Measurements from ENCODE around the gene DUSP1.

The DUSP1 gene

DNA sequence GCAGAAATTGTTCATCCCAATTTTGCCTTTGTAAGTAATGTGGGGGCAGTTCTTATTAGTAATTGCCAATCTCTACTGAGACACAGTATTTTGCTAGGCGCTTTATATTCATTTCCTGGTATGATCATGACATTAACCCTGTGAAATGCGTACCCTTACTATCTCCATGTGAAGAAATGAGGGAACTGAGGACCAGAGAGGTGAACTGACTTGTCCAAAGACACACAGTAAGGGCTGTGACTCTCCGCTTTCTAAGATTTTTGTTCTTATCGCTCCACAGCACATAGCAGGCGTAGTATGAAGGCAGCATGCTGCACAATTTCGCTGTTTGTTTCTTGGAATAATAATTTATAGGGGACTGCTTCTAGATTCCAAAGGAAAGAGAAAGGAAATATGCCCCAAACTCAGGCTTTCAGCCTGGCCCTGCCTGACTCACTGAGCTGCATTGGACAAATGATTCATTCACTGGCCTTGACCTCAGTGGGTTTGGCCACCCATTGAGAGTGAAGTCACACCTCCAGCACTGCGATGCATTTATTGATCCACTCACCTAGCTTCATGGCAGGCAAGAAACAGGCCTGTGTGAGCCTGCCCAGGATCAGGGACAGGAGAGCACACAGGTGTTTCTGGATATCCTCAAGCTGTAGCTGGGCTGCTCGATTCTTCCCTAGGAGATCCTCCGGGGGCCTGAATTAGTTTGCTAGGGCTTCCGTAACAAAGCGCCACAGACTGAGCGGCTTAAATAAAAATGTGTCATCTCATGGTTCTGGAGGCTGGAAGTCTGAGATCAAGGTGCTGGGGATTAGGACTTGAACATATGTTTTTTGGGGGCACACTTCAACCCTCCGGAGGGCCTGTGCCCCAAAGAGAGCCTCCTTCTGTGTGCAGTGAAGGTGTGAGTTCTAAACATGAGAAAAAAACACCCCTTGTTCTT, 7.2 kb upstream of the DUSP1 start:
- DNase-seq (ENCODE audit: low spot score) = peak; percentile 74

DNA sequence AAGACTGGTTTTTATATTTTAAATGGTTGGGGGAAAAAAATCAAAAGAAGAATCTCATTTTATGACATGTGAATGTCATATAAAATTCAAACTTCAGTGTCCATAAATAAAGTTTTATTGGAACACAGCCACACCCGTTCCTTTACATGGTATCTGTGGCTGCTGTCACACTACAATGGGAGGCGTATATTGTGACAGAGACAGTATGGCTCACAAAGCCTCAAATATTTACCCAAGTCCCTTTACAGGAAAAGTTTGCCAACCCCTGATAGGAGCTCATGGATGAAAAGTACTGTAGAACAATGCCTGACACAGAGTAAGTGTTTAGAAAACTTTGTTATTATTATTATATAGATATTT, 5.2 kb upstream of the DUSP1 start:
- no peak for DNase-seq (ENCODE audit: low spot score)

DNA sequence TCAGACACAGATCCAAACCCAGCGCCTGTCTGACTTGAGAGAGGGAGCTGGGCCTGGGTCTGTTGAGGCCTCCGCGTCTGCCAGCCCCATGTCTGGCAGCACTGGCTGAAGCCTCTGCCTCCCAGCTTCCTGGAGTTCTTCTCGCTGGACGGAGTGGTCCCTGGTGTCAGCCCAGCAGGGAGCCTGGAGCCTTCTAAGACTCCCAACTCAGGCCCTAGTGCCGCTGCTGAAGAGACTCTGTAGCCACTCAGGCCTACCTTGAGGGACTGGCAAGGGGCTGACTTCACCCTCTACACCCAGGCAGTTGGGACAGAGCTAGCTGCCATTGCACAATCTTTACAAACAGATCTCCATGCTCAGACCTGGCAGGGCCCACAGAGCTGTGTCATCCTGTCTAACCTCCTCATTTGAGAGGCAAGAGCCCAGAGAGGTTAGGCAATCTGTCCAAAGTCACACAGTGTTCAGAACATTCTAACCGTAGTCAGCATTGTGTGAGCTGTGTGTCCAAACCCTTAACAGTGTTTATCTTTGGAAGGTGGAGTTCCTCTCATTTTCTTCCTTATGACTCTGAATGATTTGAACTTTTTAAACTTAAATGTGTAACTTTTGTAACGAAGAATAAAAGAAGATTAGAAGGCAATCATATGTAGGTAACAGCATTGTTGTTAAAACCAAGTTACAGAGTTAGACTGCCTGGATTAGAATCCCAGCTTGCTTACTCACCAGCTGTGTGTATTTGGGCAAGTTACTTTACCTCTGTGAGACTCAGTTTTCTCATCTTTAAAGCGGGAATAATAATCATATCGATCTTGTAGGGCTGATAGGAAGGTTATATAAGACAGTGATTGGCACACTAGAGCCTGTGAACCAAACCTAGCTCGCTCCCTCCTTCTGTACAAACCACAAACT, 4.6 kb upstream of the DUSP1 start:
- DNase-seq (ENCODE audit: low spot score) = peak; percentile 78

DNA sequence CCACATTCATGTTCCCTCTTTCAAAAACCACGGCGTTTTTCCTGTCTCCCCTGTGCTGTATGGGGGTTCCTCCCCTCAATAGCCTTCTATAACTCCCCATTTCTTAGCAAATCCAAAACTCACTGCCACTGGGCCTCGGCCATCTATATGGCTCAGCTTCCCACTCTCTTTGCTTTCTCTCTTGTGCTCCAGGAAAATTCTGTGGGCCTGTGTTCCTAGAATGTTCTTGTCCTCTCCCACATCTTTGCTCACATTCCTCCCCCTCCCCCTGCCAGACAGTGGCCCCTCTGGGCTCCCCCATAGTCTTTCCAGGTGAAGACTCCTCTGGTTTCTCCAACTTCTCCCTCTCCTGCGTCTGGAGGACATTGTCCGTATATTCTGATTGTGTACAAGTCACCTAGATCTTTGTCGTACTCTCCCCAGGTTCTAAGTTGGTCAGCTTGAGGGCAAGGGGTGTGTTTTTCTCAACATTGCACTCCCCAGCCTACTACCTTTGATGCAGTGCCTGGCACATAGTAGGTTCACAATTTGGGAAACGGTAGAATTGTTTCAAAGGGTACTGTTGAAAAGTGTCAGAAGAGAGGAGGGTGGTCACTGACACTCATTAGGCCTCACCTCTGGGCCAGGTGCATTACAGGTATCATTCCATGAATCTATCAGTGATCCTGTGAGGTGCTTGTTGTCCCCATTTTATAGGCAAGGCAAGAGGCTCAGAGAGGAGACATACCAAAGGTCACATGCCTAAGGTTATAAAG, 3.7 kb upstream of the DUSP1 start:
- no peak for DNase-seq (ENCODE audit: low spot score)

DNA sequence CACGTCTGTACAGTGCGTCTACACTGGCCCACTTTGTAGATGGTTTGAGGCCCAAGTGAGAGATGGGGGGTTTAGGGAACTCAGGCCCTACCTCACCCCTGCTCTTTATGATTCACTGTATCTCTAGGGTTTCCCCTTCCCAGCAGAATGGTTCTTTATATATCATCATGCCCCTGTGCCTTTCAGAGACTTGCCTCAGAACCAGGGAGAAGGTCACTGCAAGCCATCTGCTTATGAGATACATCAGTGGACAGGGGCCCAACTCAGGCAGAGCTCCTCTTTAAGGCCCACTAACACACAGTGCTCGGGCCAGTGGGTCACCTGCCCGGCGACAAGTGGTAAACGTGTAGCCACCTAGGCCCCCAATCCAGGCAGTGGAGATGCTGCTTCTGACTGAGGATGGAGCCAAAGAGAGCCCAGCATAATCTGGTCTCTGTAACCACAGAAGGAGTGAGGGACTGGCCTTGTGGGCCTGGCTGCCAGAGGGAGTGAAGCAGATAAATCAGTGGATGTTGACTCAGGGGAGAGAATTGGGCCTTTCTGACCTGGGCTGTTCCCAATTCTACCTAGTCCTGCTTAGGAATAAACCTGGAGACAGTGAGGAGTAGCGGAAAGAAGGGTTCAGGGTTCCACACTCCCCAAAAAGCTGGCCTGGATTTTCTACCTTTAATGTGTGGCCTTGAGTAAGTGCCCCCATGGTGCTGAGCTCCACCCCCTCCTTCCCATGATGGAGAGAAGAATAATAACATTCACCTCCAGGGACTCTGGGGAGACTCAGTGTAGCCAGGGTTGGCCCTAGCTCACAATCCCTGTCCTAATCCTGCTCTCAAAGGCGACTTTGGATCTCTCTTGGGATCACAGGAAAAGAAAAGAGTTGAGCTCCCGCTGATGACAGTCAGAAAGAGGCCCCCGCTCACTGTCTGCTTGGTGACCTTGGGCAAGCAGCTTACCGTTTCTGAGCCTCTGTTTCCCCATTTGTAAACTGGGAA, 2.8 kb upstream of the DUSP1 start:
- no peak for DNase-seq (ENCODE audit: low spot score)

DNA sequence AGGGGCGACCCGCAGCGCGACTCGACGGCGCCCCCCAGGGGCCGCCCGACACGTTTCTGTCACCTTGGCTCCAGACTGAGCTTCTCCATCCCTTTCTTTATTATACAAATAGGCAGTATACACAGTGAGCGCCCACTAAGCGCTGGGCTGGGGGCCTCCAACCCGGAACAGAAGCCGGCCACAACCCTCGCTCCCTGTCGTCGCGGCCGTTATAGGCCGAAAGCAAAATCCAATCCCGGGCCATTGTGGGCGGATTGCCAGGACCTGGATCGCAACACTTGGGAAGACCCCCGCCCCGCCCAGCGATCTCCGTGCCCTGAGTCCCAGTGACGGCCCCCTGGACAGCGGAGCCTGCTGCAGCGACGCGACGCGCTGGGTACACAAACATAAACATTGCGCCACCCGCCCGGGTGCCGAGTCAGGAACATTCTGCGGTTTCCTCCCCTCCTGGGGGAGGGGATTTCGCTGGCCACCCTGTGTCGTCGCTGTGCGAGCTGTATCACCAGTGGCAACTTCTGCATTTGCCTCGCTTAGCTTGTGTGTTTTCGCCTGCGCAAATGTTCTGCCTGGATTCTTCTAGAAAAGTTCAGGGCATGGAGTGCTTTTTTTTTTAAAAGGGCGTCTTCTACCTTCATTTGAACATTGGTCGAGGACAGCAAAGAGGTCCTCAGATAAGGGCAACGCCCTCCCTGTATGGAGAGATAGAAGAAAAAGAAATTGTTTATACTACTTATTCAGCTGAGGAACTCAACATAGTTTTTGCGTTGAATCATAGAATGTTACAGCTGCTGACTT, 1.3 kb upstream of the DUSP1 start:
- peak; percentile 83 for DNase-seq (ENCODE audit: low spot score)

DNA sequence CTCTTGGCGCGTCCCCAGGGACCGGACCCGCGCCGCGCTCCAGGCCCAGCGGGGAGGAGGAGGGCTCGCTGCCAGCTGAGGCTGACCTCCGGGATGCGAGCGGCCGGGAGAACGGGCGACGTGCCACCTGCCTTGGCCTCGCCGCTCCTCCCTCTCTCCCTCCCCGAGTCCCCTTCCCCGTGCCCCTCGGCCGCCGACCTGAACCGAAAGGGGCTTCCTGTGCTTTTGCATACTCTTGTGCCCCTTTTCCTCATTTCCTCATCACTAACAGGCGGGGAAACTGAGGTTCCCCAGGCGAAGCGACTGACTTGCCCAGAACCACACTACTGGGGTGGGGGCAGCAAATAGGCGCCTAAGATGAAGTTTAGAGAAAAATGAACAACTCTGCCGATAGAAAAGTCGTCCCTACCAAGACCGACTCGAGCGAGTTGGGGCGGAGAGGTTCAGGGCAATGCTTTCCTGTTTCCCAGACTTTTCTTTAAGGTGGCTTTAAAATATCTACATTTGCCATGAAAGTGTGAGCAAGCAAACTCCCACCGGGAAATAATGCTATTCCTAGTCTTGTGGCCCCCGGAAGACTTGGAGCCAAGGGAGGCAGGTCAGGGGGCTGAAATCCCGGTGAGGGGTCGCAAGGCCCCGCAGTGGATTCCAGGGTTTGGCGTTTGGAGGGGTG, 580 bp upstream of the DUSP1 start:
- DNase-seq (ENCODE audit: low spot score) = no peak

DNA sequence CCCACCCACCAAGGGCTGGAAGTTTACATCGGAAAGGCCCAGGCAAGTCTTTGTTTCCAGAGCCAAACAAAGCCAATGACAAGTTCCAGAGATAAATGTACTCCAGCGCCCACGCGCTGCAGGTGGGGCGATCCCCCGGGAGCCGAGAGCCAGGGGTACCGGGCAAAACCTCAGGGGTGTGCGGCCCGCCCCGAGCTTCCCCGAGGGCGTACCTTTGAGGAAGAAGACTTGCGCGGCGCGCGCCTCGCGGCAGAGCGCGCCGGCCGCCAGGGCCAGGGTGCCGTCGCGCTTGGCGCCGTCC, 671 bp downstream of the DUSP1 start:
- DNase-seq (ENCODE audit: low spot score) = no peak

DNA sequence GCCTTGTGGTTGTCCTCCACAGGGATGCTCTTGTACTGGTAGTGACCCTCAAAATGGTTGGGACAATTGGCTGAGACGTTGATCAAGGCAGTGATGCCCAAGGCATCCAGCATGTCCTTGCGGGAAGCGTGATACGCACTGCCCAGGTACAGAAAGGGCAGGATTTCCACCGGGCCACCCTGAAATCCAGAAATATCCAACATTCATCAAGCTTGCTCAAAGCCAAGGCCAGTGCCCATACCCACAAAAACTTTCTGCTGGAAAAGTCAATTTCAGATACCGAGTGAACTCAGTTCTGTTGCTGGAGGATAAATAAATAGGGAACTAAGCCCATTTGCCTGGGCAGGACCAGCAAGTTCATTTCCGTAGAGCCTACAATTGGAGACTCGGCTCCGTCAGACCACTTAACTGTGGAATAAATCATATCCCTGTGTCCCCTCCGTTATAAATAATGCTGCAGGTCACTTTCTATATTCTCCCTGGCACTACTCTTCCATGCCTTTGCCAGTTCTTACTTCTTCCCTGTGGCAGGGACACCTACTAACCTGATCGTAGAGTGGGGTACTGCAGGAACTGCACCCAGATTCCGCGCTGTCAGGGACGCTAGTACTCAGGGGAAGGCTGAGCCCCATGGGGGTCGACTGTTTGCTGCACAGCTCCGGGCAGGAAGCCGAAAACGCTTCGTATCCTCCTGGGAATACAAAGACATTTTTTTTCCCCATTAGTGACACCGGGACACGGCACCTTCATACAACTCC, 1.2 kb downstream of the DUSP1 start:
- no peak for DNase-seq (ENCODE audit: low spot score)

DNA sequence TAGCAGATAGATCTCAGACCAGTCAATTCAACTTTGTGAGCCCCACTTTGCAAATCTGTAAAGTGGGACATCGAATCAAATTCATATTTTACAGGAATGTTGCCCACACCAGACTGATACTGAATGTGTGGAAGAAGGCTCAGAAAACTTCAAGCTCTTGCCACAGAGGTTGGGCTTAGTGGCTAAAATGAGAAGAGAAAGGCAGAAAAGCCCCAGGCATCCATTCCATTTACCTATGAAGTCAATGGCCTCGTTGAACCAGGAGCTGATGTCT, 1.7 kb downstream of the DUSP1 start:
- no peak for DNase-seq (ENCODE audit: low spot score)

DNA sequence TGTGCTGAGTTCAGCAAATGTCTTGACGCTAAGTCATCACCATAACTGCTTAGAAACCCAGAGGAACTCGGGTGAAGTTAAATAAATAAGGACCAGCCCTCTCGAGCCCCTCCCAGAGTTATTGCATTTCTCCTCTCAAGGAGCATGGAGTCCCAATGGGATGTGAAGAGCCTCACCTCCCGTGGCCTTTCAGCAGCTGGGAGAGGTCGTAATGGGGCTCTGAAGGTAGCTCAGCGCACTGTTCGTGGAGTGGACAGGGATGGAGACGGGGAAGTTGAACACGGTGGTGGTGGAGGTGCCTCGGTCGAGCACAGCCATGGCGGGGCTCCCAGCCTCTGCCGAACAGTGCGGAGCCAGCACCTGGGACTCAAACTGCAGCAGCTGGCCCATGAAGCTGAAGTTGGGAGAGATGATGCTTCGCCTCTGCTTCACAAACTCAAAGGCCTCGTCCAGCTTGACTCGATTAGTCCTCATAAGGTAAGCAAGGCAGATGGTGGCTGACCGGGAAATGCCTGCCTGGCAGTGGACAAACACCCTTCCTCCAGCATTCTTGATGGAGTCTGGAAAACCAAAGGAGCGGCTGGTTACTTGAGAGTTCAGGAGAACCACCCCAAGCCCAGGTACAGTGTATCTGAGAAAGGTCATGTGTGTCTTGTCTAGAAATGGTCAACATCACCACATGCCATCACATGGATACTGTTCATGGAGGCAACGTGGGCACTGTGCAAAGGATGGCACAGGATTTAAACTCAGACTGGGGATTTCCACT, 2.2 kb downstream of the DUSP1 start:
- peak; percentile 33 for DNase-seq (ENCODE audit: low spot score)

DNA sequence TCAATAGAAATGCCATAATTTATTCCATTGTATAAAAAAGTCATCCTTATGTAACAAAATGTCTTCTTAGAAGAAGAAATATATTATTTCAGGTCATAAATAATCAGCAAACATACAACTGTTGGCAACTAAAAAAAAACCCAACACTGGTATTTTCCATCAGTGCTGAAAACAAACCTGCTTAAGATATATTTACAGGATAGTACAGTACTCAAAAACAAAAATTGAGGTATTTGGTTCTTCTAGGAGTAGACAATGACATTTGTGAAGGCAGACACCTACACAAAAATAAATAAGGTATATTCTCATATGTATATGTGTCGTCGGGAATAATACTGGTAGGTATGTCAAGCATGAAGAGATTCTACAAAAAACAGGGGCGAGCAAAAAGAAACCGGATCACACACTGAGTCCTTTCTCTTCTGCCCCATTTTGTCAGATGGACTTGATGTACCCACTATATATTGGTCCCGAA, 2.9 kb downstream of the DUSP1 start:
- DNase-seq (ENCODE audit: low spot score) = no peak

DNA sequence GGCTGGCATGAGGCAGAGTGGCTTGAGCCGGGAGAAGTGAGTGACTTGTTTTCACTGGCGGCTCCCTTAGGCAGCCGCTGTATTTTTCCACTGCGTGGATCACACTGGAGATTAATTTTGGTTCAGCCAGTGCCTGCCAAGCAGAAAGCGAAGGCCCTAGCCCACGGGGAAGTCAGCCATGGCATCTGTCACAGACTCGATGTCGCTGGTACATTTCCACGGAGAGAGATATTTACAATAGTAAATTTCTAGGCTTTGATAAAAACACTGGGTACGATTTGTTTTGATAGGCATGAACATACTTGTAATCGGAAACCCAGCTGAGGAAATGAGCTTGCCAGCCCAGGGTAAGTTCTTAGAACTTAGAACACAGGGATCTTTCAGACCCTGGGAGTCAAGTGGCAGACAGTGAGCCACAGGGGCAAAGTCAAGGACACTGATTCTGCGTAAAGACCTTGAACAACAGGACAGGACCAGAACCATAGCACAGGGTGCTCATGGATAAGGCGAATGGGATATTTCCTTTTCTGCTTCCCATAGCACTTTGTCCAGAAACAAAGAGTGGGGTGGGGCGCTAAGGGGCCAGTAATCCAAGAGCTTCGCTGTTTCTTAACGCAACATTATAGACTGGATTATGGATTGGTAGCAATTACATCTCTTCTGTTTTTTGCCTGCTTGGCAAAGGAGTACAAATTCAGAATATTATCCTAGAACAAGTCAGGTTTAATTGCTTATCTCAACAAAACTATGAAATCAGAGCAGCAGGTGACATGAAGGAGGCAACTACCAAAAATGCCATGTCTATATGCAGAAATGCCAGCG, 4.5 kb downstream of the DUSP1 start:
- DNase-seq (ENCODE audit: low spot score) = no peak

DNA sequence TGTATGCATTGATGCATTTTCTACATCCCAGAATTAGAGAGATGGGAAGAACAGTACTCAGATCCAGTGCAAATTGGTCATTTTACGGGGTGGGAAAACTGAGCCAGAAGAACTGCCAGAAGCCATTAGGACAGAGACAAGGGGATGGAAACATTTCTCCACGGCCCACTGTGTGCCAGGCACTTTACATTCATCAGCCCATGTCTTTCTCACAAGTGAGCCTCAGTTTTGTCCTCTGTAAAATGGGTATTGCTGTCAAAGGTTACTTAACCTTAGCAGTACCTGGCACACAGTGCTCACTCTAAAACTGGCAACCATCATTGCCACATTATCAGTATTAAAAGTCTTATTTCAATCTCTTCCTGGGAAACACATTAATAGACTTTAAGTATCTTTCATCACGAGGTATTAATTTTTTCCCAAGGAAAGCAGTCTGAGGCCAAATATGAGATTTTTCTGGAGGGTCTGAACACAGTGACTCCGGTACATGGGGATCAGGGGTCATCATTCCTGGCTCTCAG, 5.2 kb downstream of the DUSP1 start:
- DNase-seq (ENCODE audit: low spot score) = no peak

DNA sequence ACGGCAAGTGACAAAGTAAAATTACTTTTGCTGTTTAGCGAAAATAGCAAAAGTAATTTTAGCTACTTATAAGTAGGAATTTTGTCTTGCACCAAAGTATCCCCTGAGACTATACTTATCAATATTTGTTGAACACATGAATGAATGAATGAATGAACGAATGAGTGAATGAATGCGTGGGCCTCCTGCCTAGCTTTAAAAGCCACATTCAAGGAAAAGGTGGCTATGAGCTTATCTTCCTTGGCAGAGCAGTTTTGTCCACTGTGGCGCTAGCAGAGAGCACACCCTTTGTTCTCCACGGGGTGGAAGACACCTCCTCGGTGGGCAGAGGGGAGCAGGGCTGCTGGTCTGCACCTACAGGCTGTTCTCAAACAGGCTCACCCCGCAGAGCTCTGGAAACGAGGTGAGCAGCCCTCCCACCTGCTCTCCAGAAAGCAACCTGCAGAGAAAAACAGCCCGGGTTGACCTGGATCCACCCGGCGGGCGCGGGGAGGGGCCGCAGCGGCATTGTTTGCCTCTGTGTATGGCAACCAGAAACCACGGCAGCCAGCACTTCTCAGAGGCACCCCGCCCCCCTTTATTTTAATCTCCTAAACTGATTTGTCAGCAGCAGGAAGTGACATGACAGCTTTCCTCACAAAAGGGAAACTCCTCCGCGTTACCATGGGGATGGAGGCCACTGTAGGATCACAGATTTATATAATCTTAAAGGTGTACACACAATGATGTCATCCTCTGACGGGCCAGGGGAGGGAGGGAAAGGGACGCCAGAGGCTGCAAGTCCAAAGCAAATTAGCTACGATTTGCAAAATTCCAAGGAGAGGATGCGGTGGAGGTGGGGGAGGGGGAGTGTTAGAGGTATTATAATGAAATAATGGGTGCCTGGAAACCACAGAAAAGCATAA, 5.9 kb downstream of the DUSP1 start:
- DNase-seq (ENCODE audit: low spot score) = peak; percentile 93

DNA sequence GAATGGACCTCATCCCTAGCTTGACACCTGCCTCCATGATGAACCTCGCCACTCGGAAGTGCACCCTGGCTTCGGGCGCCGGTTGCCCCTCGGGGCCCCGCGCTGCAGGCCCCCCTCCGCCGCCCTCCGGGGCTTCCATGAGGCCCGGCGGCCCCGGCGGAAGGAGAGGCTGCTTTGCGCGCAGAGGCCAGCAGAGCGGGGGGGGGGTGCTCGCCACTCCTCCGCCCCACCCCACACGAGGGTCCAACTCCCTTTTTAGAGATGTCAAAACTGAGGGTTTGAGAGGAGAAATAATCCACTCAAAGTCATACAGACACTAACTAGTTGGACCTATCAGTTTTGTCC, 7.9 kb downstream of the DUSP1 start:
- no peak for DNase-seq (ENCODE audit: low spot score)
